Endodermal cell (in vitro differentiated cells): ENCODE data around the gene CCDC92B. TPM values are rescaled to one million over a fixed set of nuclear protein-coding genes. Genes with fewer than 3 reads are reported as not detected.
A peak's percentile ranks its signal among the peaks of the same experiment; 100 is the strongest.

ENCODE experiments used
- DNase-seq: peaks from one replicate; pipeline ENCODE4 v3.0.0-alpha.2; 2017
- H3K27ac ChIP-seq: 2 replicates; pipeline ENCODE4 v1.5.1; 2013; ENCODE audit warnings: mild to moderate bottlenecking, low read depth, low read length, moderate library complexity
- H3K27me3 ChIP-seq: 2 replicates; pipeline ENCODE4 v1.6.1; 2013; ENCODE audit warnings: mild to moderate bottlenecking, low read length, moderate library complexity; ENCODE audit not compliant: insufficient read depth, control insufficient read depth, poor library complexity, severe bottlenecking
- H3K36me3 ChIP-seq: 2 replicates; pipeline ENCODE4 v1.7.0; 2013; ENCODE audit warnings: mild to moderate bottlenecking, low read length, moderate library complexity; ENCODE audit not compliant: control insufficient read depth, insufficient read depth
- H3K4me1 ChIP-seq: one replicate; pipeline ENCODE4 v1.7.0; 2013; ENCODE audit warnings: low read length; ENCODE audit not compliant: control insufficient read depth, insufficient read depth
- H3K4me3 ChIP-seq: 2 replicates; pipeline ENCODE4 v1.5.1; 2013; ENCODE audit warnings: mild to moderate bottlenecking, low read length, moderate library complexity
- H3K9ac ChIP-seq: 2 replicates; pipeline ENCODE4 v1.6.1; 2013; ENCODE audit warnings: mild to moderate bottlenecking, low read length, moderate library complexity; ENCODE audit not compliant: poor library complexity, severe bottlenecking; ENCODE audit errors: extremely low read depth
- H3K9me3 ChIP-seq: 2 replicates; pipeline ENCODE4 v1.6.1; 2013; ENCODE audit warnings: mild to moderate bottlenecking, low read length, moderate library complexity; ENCODE audit not compliant: control insufficient read depth
- H3K27ac Mint-ChIP-seq: 2 replicates; pipeline ENCODE4 v1.8.0; 2020; ENCODE audit warnings: mixed read lengths
- H3K27me3 Mint-ChIP-seq: 2 replicates; pipeline ENCODE4 v1.8.0; 2021; ENCODE audit warnings: mild to moderate bottlenecking, mixed read lengths; ENCODE audit not compliant: insufficient read depth
- H3K36me3 Mint-ChIP-seq: 2 replicates; pipeline ENCODE4 v1.8.0; 2020; ENCODE audit warnings: low read depth, mixed read lengths
- H3K4me1 Mint-ChIP-seq: 2 replicates; pipeline ENCODE4 v1.8.0; 2020; ENCODE audit warnings: mixed read lengths
- H3K4me3 Mint-ChIP-seq: 2 replicates; pipeline ENCODE4 v1.8.0; 2020; ENCODE audit warnings: mild to moderate bottlenecking, moderate library complexity, mixed read lengths
- H3K9me3 Mint-ChIP-seq: 2 replicates; pipeline ENCODE4 v1.8.0; 2020; ENCODE audit warnings: mild to moderate bottlenecking, mixed read lengths
- CTCF ChIP-seq: fragments of 200-600 bp; sonication (generic); conservative IDR thresholded peaks from 2 replicates; pipeline ENCODE4 v1.5.0; 2021; ENCODE audit warnings: antibody characterized with exemption, mild to moderate bottlenecking
- WGBS, 2 experiments: methylation state at CpG; one replicate each; pipeline versions ENCODE4 v1.1.5 to v1.1.7; 2013; ENCODE audit warnings: missing lambda C conversion rate in 2 of 2, mixed read lengths in 1 of 2; ENCODE audit not compliant: insufficient coverage in 1 of 2, insufficient read length in 1 of 2; 5-methylcytosine and 5-hydroxymethylcytosine counted together
- total RNA-seq, 2 donors: library from RNA; stranded (reverse); fragmentation: NEBNext Ultra II Directional in 1 of 2; extraction: Animal tissue kit (Norgen Biotek cat#: 25700) in 1 of 2; gene quantifications; 2 replicates in 1 of 2; 3 replicates in 1 of 2; pipeline ENCODE4 v1.2.1, GENCODE V29; 2021

CCDC92B gene
- total RNA-seq, 2 donors from 2014 or later = 4.3 to 5.8 TPM

GRCh38 chr17:2711608-2712299 lies 37.7 kb downstream of the CCDC92B start, which contains the start of gene CLUH:
Gene CLUH, minus strand, starts transcription at chr17:2711764. Its CDS starts 103 bp downstream, at chr17:2711661.
- no peaks in the 10 kb centered on the region for H3K9me3 Mint-ChIP-seq
- no peaks in the 10 kb centered on the region for H3K36me3 Mint-ChIP-seq
- H3K27ac Mint-ChIP-seq = peak within 1 kb of the TSS; percentile 72
- no peak within 1 kb of the TSS for H3K9ac ChIP-seq
- H3K27ac ChIP-seq = no peak within 1 kb of the TSS
- H3K4me3 Mint-ChIP-seq = peak within 1 kb of the TSS; percentile 66
- H3K27me3 Mint-ChIP-seq = peaks cover 6% of the 10 kb centered on the region
- peak; percentile 93 for DNase-seq
- TF ChIP-seq CTCF = no peak
- H3K4me3 ChIP-seq = peak within 1 kb of the TSS; percentile 79
- H3K4me1 ChIP-seq = peaks cover 14% of the 10 kb centered on the region
- no peaks in the 10 kb centered on the region for H3K27me3 ChIP-seq
- WGBS, 2 experiments = 19 to 75% methylated on average over 12 to 76 of the region's 76 CpGs
- H3K9me3 ChIP-seq = no peaks in the 10 kb centered on the region
- peaks cover 40% of the 10 kb centered on the region for H3K4me1 Mint-ChIP-seq
- no peaks in the 10 kb centered on the region for H3K36me3 ChIP-seq

GRCh38 chr17:2710803-2711607 lies 38.4 kb downstream of the CCDC92B start:
- no peaks in the 10 kb centered on the region for H3K9me3 Mint-ChIP-seq
- Histone ChIP-seq H3K27me3 (no peaks in the 10 kb centered on the region), H3K27ac (no peak overlapping the region), H3K4me1 (peaks cover 13% of the 10 kb centered on the region), H3K4me3 (peak overlapping the region; percentile 79), H3K9me3 (no peaks in the 10 kb centered on the region), H3K9ac (no peak overlapping the region), H3K36me3 (no peaks in the 10 kb centered on the region)
- 4 to 7% methylated on average over 22 to 82 of the region's 82 CpGs for WGBS, 2 experiments
- peak overlapping the region; percentile 66 for H3K4me3 Mint-ChIP-seq
- no peaks in the 10 kb centered on the region for H3K36me3 Mint-ChIP-seq
- no peak for TF ChIP-seq CTCF
- DNase-seq = peak; percentile 80
- H3K4me1 Mint-ChIP-seq = peaks cover 37% of the 10 kb centered on the region
- H3K27ac Mint-ChIP-seq = no peak overlapping the region
- peaks cover 6% of the 10 kb centered on the region for H3K27me3 Mint-ChIP-seq

- WGBS, 2 experiments = 77 to 78% methylated on average over 13 to 16 of the region's 16 CpGs
- Mint-ChIP-seq H3K9me3 (no peaks in the 10 kb centered on the region), H3K4me1 (peaks cover 41% of the 10 kb centered on the region), H3K4me3 (peak overlapping the region; percentile 66), H3K27me3 (peaks cover 6% of the 10 kb centered on the region), H3K27ac (no peak overlapping the region), H3K36me3 (no peaks in the 10 kb centered on the region)
- Histone ChIP-seq H3K9me3 (no peaks in the 10 kb centered on the region), H3K27ac (no peak overlapping the region), H3K9ac (no peak overlapping the region), H3K36me3 (no peaks in the 10 kb centered on the region), H3K27me3 (no peaks in the 10 kb centered on the region), H3K4me3 (peak overlapping the region; percentile 79), H3K4me1 (peaks cover 13% of the 10 kb centered on the region)
- peak; percentile 66 for DNase-seq
- TF ChIP-seq CTCF = no peak
These were observed 39.2 kb downstream of the CCDC92B start for GRCh38 chr17:2710071-2710802.
